ENCODE measurements around the gene SRRT.

Gene SRRT, protein sequence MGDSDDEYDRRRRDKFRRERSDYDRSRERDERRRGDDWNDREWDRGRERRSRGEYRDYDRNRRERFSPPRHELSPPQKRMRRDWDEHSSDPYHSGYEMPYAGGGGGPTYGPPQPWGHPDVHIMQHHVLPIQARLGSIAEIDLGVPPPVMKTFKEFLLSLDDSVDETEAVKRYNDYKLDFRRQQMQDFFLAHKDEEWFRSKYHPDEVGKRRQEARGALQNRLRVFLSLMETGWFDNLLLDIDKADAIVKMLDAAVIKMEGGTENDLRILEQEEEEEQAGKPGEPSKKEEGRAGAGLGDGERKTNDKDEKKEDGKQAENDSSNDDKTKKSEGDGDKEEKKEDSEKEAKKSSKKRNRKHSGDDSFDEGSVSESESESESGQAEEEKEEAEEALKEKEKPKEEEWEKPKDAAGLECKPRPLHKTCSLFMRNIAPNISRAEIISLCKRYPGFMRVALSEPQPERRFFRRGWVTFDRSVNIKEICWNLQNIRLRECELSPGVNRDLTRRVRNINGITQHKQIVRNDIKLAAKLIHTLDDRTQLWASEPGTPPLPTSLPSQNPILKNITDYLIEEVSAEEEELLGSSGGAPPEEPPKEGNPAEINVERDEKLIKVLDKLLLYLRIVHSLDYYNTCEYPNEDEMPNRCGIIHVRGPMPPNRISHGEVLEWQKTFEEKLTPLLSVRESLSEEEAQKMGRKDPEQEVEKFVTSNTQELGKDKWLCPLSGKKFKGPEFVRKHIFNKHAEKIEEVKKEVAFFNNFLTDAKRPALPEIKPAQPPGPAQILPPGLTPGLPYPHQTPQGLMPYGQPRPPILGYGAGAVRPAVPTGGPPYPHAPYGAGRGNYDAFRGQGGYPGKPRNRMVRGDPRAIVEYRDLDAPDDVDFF

GRCh38 chr7:100874577-100875355 is at the start of gene SRRT:
Gene SRRT, plus strand, starts transcription at chr7:100875103. Its CDS starts 488 bp downstream, at chr7:100875591.
- peak; percentile 99 for DNase-seq

DNA sequence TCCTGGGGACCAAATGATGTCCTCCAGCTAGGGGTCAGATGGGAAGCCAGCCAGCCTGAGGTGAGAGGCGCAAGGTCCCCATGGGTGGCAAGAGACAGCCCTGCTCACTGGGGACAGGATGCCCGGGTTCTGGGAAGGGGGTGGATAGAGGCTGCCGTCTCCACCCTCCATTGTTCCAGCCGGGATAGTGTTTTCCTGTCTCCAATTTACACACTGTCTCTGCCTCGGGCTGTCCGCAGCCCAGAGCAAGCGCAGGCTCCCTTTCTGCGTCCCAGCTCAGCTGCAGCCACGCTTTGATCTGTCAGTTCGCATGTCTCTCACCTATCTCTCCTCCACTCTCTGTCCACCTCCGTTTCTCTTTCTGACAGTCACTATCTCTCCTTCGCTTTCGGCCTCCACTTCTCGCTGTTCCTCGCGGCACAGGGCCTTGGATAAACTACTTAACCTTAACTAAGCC is 49.7 kb upstream of the SRRT start:
- no peak for DNase-seq

GRCh38 chr7:100825751-100826513 is 49.0 kb upstream of the SRRT start:
- DNase-seq = no peak

DNA sequence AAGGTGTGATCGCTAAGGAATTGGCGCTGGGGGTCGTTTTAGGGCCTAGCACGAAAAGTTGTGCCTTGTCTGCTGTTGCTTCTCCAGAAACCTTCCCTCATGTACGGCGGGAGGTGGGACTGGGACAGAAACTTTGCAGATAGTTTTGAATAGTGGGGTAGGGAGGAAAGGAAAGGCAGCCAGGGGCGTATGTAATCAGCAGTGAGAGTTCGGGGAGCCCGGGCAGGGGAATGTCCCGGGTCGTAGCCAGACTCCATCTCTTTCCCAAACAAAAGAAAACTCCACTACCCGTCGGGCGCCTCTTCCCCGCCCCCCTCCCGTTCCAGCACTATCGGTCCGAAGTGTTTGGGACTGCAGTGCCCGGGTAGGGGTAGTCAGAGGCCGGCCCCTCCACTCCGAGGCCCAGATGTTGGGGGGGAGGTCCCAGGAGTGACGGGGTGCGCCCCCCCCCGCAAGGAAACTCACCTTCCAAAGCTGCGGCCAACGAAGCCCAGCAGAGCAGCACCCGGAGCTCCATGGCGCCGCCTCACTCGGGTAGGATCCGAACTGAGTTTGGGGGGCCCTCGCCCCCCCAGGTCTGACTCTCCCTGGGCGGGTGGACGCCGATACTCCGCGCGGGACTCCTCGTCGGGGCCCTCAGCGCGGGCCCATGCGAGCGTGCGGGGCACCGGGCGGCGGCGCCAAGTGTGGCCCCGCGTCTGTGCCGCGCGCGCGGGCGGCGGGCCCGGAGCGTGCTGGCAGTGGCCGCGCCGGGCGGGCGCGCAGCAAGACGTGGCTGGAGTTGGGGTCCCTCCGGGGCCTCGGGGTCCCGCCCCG is 48.2 kb upstream of the SRRT start:
- DNase-seq = peak; percentile 47

GRCh38 chr7:100827330-100828226 is 47.3 kb upstream of the SRRT start, which contains the start of gene EPHB4:
Gene EPHB4, minus strand, starts transcription at chr7:100827523. Its CDS starts 493 bp downstream, at chr7:100827030.
- peak; percentile 94 for DNase-seq

DNA sequence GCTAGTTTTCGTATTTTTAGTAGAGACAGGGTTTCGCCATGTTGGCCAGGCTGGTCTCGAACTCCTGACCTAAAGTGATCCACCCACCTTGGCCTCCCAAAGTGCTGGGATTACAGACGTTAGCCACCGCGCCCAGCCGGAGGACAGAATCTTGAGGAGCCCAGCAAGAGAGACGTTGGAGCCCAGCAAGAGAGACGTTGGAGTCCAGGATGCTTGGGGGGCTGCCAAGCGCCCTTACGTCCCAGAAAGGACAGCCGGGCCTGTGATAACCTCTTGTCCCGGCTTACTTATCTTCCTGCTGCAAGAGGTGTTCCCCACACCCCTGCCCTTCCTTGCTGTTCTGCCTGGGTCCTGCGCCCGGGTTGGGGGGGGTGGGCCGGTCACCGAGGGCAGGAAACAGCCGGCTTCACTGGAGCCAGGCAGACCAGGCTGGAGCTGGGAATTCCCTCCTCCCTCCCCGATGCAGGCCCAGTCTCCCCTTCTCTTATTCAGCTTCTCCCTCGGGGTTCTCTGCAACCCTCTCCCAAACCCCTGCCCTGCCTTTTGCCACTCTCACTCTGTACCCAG is 45.7 kb upstream of the SRRT start:
- peak; percentile 58 for DNase-seq

- no peak for DNase-seq
Measured at GRCh38 chr7:100830396-100830795, 44.5 kb upstream of the SRRT start.

- DNase-seq = no peak
Measured at GRCh38 chr7:100832281-100832633, 42.6 kb upstream of the SRRT start.

- peak; percentile 73 for DNase-seq
Measured at GRCh38 chr7:100835903-100836811, 38.7 kb upstream of the SRRT start.

GRCh38 chr7:100836812-100837098 is 38.1 kb upstream of the SRRT start:
- no peak for DNase-seq

- DNase-seq = peak; percentile 96
Measured at GRCh38 chr7:100837099-100837836, 37.6 kb upstream of the SRRT start.

DNA sequence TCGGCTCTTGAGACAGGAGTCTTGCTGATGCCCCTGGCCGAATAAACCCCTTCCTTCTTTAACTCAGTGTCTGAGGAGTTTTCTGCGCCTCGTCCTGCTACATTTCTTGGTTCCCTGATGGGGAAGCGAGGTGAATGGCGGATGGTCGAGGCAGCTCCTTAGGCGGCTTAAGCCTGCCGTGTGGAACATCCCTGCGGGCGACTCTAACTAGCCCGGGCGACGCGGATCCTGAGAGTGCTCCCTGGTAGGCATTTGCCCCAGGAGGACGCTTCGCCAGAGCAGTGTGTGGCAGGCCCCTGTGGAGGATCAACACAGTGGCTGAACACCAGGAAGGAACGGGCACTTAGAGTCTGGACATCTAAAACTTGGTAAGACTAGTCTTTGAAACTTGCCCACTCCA is 35.5 kb upstream of the SRRT start:
- DNase-seq = no peak

- DNase-seq = no peak
Measured at GRCh38 chr7:100840470-100841100, 34.3 kb upstream of the SRRT start.

DNA sequence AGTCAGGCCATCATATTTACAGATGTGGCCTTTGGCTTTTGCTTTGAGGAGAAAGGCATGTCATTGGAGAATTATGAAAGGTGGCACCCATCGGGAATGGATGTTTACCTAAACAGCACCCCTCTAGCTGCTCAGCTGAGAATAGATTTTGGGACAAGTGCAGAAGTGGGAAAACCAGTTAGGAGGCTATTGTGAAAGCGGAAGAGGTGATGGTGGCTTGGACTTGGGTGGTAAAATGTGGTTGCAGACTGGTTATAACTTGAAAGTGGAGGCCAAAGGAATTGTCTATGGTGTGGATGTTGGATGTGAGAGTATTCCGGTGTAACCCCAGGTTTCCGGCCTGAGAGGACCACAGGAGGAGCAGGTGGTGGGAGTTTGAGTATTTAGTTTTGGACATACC is 27.5 kb upstream of the SRRT start:
- no peak for DNase-seq

- DNase-seq = peak; percentile 95
Measured at GRCh38 chr7:100852048-100852872, 22.6 kb upstream of the SRRT start, which contains the start of gene SLC12A9. Gene SLC12A9, plus strand, starts transcription at chr7:100852713. Its CDS starts 1,485 bp downstream, at chr7:100854198.

DNA sequence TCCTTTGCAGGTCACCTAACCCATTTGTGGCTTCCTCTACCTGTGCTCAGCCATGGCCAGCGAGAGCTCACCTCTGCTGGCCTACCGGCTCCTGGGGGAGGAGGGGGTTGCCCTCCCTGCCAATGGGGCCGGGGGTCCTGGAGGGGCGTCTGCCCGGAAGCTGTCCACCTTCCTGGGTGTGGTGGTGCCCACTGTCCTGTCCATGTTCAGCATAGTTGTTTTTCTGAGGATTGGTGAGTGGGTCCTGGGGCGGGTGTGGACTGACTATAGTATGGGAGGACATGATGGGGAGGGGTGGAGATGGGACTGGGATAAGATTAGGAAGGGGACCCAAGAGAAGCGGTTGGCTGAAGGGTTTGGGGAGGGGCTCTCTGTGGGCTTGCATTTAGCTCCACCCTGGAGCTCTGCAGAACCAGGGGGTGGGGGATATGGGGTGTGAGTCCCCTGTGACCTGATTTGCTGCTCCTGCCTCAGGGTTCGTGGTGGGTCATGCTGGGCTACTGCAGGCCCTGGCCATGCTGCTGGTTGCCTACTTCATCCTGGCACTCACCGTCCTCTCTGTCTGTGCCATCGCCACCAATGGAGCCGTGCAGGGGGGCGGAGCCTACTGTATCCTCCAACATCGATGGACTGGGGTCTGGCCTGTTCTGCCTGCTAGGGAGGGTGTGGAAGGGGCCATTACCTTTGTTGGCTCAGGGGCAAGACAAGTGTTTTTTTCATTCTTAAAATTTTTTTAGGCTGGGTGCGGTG is 20.6 kb upstream of the SRRT start:
- no peak for DNase-seq

Measured in femur (tissue), 1 donor.